CD4-positive, CD25-positive, alpha-beta regulatory T cell (primary cell): ENCODE data around the gene SPDYE18. TPM values are rescaled to one million over a fixed set of nuclear protein-coding genes. Genes with fewer than 3 reads are reported as not detected.
"Not testable (repeated sequence)": the region's sequence is repeated elsewhere in the genome, so short reads cannot be mapped to it uniquely, and the experiment has no call there.

ENCODE experiments used
- ATAC-seq, 2 donors: fragments of 150-1000 bp; cut with Tn5 transposase; one replicate each; pipeline ENCODE4 v1.10.0; 2021; ENCODE audit warnings: low read depth in 2 of 2, moderate number of reproducible peaks in 2 of 2, moderate library complexity in 1 of 2
- DNase-seq, 3 donors: peaks; one replicate each; pipeline versions ENCODE4 v3.0.0 to v3.0.0-alpha.2; 2012 to 2022; ENCODE audit warnings: mixed read lengths in 1 of 3
- H3K27ac ChIP-seq: one replicate; pipeline ENCODE4 v1.7.0; 2013; ENCODE audit warnings: mild to moderate bottlenecking, low read length; ENCODE audit not compliant: insufficient read depth, poor library complexity, severe bottlenecking
- H3K27me3 ChIP-seq: one replicate; pipeline ENCODE4 v1.7.0; 2013; ENCODE audit warnings: low read length; ENCODE audit not compliant: control insufficient read depth, insufficient read depth
- H3K36me3 ChIP-seq: one replicate; pipeline ENCODE4 v1.7.0; 2013; ENCODE audit warnings: mild to moderate bottlenecking, low read length, moderate library complexity; ENCODE audit not compliant: control insufficient read depth, insufficient read depth
- H3K4me1 ChIP-seq: 2 replicates; pipeline ENCODE4 v1.7.0; 2013; ENCODE audit warnings: mild to moderate bottlenecking, low read length; ENCODE audit not compliant: insufficient read depth, control insufficient read depth, poor library complexity, severe bottlenecking
- H3K4me3 ChIP-seq: one replicate; pipeline ENCODE4 v1.7.0; 2013; ENCODE audit warnings: low read depth, mild to moderate bottlenecking, low read length, moderate library complexity
- H3K9me3 ChIP-seq, 2 experiments: 1 replicate in 1 of 2; 2 replicates in 1 of 2; pipeline ENCODE4 v1.7.0; 2013; ENCODE audit warnings: low read length in 2 of 2, mild to moderate bottlenecking in 1 of 2, moderate library complexity in 1 of 2; ENCODE audit not compliant: control insufficient read depth in 2 of 2
- H3K27ac Mint-ChIP-seq, 3 donors: one replicate each; pipeline ENCODE4 v1.8.0; 2020 to 2022; ENCODE audit warnings: mild to moderate bottlenecking in 3 of 3, mixed read lengths in 3 of 3, moderate library complexity in 2 of 3
- H3K27me3 Mint-ChIP-seq: one replicate; pipeline ENCODE4 v1.8.0; 2022; ENCODE audit warnings: mild to moderate bottlenecking, mixed read lengths
- H3K36me3 Mint-ChIP-seq: one replicate; pipeline ENCODE4 v1.8.0; 2020; ENCODE audit warnings: mixed read lengths
- H3K4me1 Mint-ChIP-seq, 4 donors: one replicate each; pipeline ENCODE4 v1.8.0; 2020 to 2022; ENCODE audit warnings: mixed read lengths in 4 of 4, mild to moderate bottlenecking in 1 of 4
- H3K4me3 Mint-ChIP-seq, 4 donors: one replicate each; pipeline ENCODE4 v1.8.0; 2020 to 2022; ENCODE audit warnings: mild to moderate bottlenecking in 4 of 4, mixed read lengths in 4 of 4, moderate library complexity in 3 of 4
- H3K9me3 Mint-ChIP-seq, 7 donors: one replicate each; pipeline ENCODE4 v1.8.0; 2020 to 2022; ENCODE audit warnings: mixed read lengths in 7 of 7, mild to moderate bottlenecking in 3 of 7, moderate library complexity in 2 of 7
- polyA plus RNA-seq, 4 donors: library from polyadenylated mRNA; unstranded; fragments of 300-500 nt; fragmentation: Illumina TruSeq; gene quantifications; one replicate each; pipeline ENCODE4 v1.2.3, GENCODE V29; 2021
- total RNA-seq: library from RNA; stranded (reverse); gene quantifications from one replicate; pipeline ENCODE4 v1.2.3, GENCODE V29; 2022

SPDYE18 gene
- total and polyA plus RNA-seq, 5 donors from 2014 or later = 0.18 to 2.7 TPM; not detected in 3

GRCh38 chr7:77063732-77064131, 1.4 kb upstream of the SPDYE18 start:
- H3K4me3 Mint-ChIP-seq, H3K27ac ChIP-seq, H3K4me3 ChIP-seq, H3K27ac Mint-ChIP-seq, DNase-seq, H3K9me3 Mint-ChIP-seq, H3K36me3 Mint-ChIP-seq, H3K4me1 ChIP-seq, H3K9me3 ChIP-seq, ATAC-seq, H3K27me3 Mint-ChIP-seq, H3K36me3 ChIP-seq, H3K27me3 ChIP-seq: not testable (repeated sequence)
- peaks cover 6 to 11% (median 8%) of the 10 kb centered on the region in 4 donors for H3K4me1 Mint-ChIP-seq

- not testable (repeated sequence) for DNase-seq, H3K4me3 ChIP-seq, H3K27me3 Mint-ChIP-seq, H3K27ac Mint-ChIP-seq, ATAC-seq, H3K4me1 ChIP-seq, H3K9me3 ChIP-seq, H3K36me3 ChIP-seq, H3K4me1 Mint-ChIP-seq, H3K27me3 ChIP-seq, H3K4me3 Mint-ChIP-seq, H3K36me3 Mint-ChIP-seq, H3K9me3 Mint-ChIP-seq, H3K27ac ChIP-seq
These were observed 30.1 kb downstream of the SPDYE18 start, which contains the start of gene SPDYE17 for GRCh38 chr7:77032261-77032660. TSS of gene SPDYE17 (minus strand) at chr7:77032361. CDS start at chr7:77030570, 1,791 bp downstream.

GRCh38 chr7:77026349-77026748, 36.0 kb downstream of the SPDYE18 start:
- not testable (repeated sequence) for H3K9me3 ChIP-seq, H3K27ac ChIP-seq, ATAC-seq, H3K27me3 ChIP-seq, H3K27me3 Mint-ChIP-seq, H3K4me1 Mint-ChIP-seq, DNase-seq, H3K4me3 ChIP-seq, H3K36me3 Mint-ChIP-seq, H3K36me3 ChIP-seq, H3K4me1 ChIP-seq, H3K9me3 Mint-ChIP-seq, H3K27ac Mint-ChIP-seq, H3K4me3 Mint-ChIP-seq

GRCh38 chr7:77010074-77010680, 52.2 kb downstream of the SPDYE18 start:
- not testable (repeated sequence) for H3K9me3 Mint-ChIP-seq, H3K27me3 Mint-ChIP-seq

GRCh38 chr7:77008000-77008399, 54.4 kb downstream of the SPDYE18 start:
- not testable (repeated sequence) for H3K9me3 Mint-ChIP-seq, H3K27ac ChIP-seq, H3K36me3 Mint-ChIP-seq, H3K27me3 ChIP-seq, H3K4me1 Mint-ChIP-seq, DNase-seq, H3K27ac Mint-ChIP-seq, H3K4me1 ChIP-seq, H3K4me3 ChIP-seq, H3K9me3 ChIP-seq, H3K36me3 ChIP-seq, H3K4me3 Mint-ChIP-seq, ATAC-seq, H3K27me3 Mint-ChIP-seq

More at GRCh38 chr7:77010074-77010680, 52.2 kb downstream of the SPDYE18 start:
- H3K27me3 ChIP-seq, ATAC-seq, H3K36me3 Mint-ChIP-seq, H3K27ac Mint-ChIP-seq, H3K4me1 Mint-ChIP-seq, H3K4me3 Mint-ChIP-seq, DNase-seq, H3K9me3 ChIP-seq, H3K36me3 ChIP-seq, H3K4me1 ChIP-seq, H3K27ac ChIP-seq, H3K4me3 ChIP-seq: not testable (repeated sequence)

- not testable (repeated sequence) for H3K4me3 Mint-ChIP-seq, H3K4me1 Mint-ChIP-seq, DNase-seq, H3K36me3 ChIP-seq, H3K27ac ChIP-seq, H3K4me1 ChIP-seq, H3K4me3 ChIP-seq, H3K27me3 Mint-ChIP-seq, H3K36me3 Mint-ChIP-seq, ATAC-seq, H3K27ac Mint-ChIP-seq, H3K9me3 ChIP-seq, H3K9me3 Mint-ChIP-seq, H3K27me3 ChIP-seq
These were observed 55.9 kb downstream of the SPDYE18 start for GRCh38 chr7:77006127-77007110.

- H3K4me1 ChIP-seq, DNase-seq, H3K27ac Mint-ChIP-seq, H3K27me3 Mint-ChIP-seq, H3K4me3 Mint-ChIP-seq, H3K27ac ChIP-seq, H3K9me3 ChIP-seq, H3K4me3 ChIP-seq, H3K4me1 Mint-ChIP-seq, H3K36me3 ChIP-seq, ATAC-seq, H3K27me3 ChIP-seq, H3K36me3 Mint-ChIP-seq, H3K9me3 Mint-ChIP-seq: not testable (repeated sequence)
These were observed 56.8 kb downstream of the SPDYE18 start for GRCh38 chr7:77005461-77006057.
